HG03575 (cell line): ENCODE data around the gene ANKRD6.

Source experiments
- ATAC-seq: cut with Tn5 transposase; IDR thresholded peaks from one replicate; pipeline ENCODE4 v1.9.1; 2021; ENCODE audit not compliant: unreplicated experiment, insufficient number of reproducible peaks, low FRiP score; ENCODE audit errors: extremely low read depth

ANKRD6 gene

DNA sequence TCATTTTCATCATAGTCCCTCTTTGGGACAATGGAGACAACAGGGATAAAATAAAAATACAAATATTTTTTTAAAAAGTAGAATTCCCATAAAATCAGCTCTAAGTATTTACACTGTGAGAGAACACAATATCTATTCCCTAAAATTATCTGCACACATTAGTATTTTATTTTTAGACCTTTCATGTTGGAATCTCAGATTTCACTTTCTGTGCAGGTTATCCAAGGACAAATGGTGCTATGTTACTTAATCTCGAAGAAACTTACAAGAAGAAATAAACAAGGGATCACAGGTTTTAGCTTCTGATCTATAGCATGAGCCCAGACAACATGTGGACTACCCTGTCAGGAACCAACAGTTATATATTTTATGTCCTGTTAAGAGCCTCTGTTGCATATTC lies 228.6 kb downstream of the ANKRD6 start:
- ATAC-seq, result no peak

DNA sequence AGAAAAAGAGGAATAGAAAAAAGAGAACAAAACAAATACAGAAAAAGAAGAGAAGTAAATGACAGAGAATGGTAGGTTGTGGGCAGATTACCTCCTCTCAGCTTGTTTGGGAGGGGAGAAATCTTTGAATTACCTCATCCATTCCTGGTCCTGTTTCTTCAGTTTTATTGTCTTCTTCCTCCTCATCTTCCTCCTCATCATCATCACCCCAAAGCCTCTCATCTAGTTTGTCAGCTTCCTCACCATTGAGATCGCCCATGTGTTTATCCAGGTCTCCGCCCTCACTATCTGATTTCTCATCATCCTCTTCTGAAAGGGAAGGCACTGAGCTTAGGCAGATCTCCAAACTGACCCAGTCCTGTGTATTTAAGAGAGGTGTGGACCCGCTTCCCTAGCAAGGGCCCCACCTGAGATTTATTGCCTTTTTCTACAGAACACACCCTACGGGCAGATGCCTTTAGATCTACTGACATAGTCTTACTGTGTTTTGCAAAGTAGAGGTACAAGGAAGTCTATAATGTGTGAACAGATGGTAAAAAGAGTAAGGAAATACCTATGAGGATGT lies 229.8 kb downstream of the ANKRD6 start:
- ATAC-seq, result no peak

DNA sequence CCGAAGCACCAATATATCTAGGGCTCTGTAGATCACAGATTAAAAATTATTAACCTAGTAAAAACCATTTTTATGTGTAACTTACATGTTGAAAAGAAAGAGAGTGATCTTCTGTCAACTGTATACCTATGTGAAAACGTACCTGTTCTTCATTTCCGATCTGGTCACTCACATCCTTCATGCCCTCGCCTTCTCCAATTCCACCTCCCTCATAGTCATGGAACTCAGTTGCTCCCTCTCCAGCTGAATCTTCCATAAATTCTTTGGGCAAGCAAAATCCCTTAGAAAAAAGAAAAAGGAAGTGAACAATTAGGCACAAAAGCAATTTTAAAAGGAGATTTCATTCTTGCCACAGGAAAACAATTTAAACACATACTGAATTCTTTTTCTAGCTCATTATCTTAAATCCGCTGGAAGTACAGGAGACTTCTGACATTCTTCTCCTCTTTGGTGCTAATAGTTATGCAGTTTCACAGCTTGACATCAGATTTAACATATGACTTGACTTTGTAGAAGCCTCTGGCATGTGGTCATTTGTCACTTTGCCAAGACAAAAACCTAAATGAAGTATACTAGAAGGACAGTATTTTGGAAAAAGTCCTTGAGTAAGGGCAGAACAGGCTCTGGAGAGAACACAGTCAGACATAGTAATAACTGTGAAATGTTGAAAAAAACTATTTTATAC lies 235.1 kb downstream of the ANKRD6 start:
- ATAC-seq, result no peak

DNA sequence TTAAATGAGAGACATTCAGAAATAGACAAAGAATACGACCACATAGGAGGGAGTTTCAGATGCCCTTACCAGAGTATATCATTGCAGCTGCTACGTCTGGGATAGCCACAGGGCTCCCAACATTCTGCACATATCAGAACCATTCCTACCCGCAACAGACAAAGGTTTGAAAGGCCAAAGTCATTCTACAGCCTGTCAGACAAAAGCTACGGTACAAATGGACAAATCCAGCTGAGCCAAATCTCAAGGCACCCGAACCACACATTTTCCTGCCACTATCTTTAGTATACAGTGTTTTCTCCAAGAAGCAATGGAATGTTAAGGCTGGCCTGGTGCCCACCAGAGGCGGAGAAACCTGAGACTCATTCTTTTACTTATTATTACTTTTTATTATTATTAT lies 236.1 kb downstream of the ANKRD6 start:
- ATAC-seq, result no peak

DNA sequence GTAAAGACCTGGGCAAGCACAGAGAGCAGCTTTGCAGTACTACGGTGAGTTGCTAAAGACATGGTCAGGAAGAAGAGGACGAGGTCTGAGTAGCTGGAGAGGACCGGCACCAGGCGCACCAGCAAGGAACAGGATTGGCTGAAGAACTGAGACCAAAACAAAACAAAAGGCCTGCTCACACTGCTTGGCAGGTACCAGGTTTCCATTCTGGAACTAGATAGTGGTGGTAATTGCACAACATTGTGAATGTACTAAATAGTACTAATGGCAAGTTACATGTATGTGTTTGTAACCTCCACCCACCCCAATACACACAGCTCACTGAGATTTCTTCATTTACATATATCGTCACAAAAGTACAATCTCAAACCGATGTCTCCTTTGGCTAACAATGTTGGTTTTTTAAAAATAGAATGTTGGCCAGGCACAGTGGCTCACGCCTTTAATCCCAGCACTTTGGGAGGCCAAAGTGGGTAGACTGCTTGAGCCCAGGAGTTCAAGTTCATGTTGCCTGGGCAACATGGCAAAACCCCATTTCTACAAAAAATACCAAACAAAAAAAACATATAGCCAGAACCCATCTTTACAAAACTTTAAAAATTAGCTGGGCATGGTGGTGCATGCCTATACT lies 238.1 kb downstream of the ANKRD6 start:
- no peak for ATAC-seq

DNA sequence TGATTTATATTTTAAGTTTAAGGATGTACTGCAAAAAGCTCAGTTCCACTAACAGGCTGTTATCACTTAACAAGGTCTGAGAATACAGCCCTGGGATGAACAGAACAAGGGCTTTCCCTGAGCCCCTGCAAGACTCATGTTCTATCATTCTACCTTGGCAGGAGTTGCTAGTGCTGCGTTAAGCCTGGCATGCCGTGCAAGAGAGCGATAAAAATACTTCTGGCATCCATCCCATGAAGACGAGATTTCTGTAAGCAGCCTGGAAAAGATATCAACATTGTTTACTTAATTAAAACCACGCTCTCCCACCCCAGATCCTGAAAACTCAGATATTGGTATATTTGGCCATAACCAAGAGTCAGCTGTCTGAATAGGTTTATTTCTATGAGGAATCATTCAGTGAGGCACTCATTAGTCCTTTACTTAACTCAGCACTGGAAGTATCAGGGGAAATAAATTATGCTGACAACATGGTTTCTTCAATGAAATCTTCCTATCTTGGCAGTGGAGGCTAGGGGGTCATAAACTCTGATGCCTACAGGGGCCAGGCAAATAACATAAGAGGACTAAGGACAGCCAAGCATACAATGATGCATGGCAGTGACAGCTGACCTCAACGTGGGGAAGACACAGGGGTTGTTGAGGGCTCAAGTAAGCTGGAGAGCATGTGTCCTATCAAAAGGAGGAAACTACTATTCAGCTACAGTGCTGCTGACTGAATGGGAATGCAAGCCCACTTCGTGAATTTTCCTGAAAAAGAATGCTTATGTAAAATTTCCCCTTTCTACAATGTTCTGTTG lies 243.2 kb downstream of the ANKRD6 start:
- ATAC-seq, result no peak

DNA sequence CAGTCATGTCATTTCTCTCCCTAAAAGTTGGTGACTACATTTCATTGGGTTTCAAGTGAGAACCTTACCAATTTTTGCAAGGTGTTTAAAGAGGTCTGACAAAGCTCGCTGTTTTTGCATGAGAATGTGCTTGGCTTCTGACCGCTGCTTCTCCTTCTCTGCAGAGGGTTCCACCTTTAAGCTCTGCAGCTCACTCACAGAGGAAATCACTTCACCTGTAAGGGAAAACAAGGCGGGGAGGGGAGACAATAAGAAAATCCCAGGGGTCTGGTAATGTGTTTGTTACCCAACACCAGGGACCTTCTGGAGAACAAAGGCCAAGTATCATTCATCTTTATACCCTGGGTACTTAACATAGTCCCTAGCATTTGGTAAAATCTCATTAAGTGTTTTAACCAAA lies 245.6 kb downstream of the ANKRD6 start:
- no peak for ATAC-seq

DNA sequence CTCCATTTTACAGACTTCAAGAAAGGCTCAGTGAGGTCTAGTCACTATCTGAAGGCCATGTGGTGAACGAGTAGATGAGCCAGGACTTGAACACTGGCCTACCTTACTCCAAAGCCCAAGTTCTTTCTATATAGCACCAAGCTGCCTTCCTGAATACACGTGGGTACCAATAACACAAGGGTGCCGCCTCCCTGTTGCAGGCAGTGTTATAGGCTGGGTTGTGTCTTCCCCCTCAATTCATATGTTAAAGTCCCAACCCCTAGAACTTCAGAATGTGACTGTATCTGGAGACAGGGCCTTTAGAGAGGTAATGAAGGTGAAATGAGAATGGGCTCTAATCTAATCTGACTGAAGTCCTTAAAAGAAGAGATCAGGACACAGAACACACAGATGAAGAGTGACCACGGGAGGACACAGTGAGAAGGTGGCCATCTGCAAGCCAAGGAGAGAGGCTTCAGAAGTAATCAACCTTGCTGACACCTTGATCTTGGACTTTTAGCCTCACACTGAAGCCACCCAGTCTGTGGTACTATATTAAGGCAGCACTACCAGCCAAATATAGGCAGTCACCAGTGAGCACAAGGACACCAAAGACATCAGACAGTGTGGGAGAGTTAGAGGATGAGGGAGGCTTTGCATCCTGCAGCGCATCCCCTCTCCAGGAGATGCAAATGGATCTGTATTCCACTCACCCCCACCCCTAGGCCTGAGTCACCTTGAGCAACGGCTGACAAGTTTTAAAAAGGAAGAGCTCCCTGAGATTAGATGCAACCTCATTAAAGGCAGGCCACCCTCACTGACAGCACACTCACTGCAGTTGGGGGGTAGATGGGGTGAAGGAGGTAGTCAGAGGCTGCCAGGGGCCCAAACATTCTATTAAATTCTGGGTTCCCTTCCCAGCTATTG lies 246.5 kb downstream of the ANKRD6 start:
- no peak for ATAC-seq

DNA sequence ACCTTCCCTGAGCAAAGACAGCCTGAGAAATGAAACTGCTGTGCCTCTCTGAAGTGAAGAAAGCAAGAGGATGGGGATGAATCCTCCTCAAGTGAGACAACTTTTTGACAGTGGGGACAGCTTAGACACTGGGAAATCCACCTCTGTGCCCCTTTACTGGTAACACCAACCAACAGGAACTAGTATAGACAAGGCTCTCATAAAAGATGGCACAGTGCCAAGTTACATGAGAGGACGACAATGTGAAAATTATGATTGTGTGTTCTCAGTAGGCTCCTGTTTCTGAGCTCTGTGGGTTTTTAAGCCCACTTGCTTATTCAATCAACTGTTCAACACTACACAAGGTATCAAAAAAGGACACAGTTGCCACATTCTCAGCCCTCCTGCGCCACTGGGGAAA lies 247.2 kb downstream of the ANKRD6 start:
- no peak for ATAC-seq

DNA sequence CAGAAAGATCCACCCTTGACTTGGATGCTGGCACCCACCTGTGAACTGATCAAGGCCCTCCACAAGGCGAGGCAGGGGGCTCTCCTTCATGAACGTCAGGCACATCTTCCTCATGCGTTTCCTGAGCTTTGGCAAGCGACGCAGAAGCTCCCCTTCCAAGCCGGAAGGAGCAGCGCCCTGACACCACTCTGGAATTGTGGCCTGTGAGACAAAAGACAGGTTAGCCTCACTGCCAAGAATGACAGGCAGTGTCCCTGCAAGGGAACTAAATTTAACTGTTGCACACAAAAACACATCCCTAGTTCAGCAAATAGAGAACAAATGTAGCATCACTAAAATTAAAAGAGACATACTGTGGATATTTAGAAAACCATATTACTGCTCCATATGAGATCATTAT lies 247.6 kb downstream of the ANKRD6 start:
- ATAC-seq, result no peak

DNA sequence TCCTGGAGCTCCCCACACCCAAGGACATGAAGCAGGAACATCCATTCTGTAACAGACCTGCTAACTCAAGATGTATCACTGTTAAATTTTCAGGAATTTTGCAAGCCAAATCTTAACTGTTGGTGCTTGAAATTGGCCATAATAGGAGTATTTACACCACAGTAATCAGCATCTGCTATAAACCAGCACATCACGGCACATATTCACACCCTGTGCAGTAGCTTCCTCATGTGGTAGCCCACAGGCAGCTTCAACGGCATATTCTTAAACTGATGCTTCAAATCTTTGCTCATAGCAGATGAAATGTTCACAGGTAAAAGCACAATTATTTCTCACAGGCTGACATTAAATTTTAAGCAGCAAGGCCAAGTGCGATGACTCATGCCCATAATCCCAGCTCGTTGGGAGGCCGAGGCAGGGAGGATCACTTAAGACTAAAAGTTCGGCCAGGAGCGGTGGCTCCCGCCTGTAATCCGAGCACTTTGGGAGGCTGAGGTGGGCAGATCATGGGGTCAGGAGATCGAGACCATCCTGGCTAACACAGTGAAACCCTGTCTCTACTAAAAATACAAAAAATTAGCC lies 249.1 kb downstream of the ANKRD6 start:
- ATAC-seq, result no peak

DNA sequence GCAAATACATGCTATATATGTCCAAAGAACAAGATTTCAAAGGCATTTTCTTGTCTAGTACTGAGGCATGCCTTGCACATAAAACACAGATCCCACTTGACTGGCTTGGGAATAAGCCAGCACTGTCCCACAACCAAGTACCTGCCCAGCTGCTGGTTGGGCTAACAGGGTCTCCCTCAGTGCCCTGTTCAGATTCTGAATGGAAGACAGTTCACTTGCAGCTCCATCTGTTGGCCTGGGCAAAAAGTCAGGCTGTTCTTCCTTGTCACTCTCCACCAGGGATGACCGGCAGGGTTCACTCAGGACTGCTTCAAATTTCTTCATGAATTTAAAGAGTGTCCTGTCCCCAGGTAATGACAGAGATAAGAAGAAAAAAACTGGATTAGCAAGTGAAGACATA lies 250.0 kb downstream of the ANKRD6 start:
- no peak for ATAC-seq
